Measurements from ENCODE around the gene ADA. TPM values are rescaled to one million over a fixed set of nuclear protein-coding genes. Genes with fewer than 3 reads are reported as not detected.
"Not testable (repeated sequence)": the region's sequence is repeated elsewhere in the genome, so short reads cannot be mapped to it uniquely, and the experiment has no call there.

Gene ADA
- total RNA-seq, 5 donors from 2014 or later (not counting 1 experiment from before 2014, with no cell fraction given): 21.9 to 42.1 (median 33.3) TPM

DNA sequence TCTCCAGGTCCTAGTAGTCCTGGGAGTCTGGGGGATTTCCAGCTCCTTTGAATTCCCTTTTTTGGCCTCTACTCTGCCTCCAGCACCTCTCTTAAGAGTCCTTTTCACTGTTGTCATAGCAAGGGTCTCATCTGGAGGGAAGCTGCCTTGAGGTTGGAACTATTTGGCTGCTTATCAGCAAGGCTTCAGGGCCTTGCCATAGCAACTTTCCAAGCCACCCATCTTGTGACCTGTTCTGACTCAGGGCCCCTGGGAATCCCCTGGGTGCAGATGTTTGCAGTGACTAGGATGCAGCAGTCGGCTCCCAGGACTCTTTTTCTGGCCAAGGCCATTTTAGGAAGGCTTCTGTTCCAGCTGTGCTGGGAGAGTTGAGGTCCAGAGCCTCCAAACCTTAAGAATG, 56.8 kb downstream of the ADA start:
- DNase-seq (no peak), ATAC-seq (replicated peaks in 1 of 4) (no peak)
- H3K27ac ChIP-seq (ENCODE audit: low read length): no peak overlapping the region
- no peaks in the 10 kb centered on the region for H3K36me3 ChIP-seq (ENCODE audit: control insufficient read depth in 2 of 2, extremely low read depth in 1 of 2, insufficient read depth in 1 of 2, low read length in 1 of 2)
- no peak overlapping the region for H3K4me3 Mint-ChIP-seq
- no peak overlapping the region for H3K4me3 ChIP-seq (ENCODE audit: control insufficient read depth in 1 of 2, extremely low read depth in 1 of 2, low read length in 1 of 2)
- peaks cover 0 to 4% of the 10 kb centered on the region in 2 experiments for H3K27me3 ChIP-seq (replicated peaks in 1 of 2; ENCODE audit: control insufficient read depth in 2 of 2, extremely low read depth in 1 of 2, insufficient read depth in 2 of 2, low read length in 1 of 2)
- H3K9me3 ChIP-seq: no peaks in the 10 kb centered on the region
- CTCF ChIA-PET: interaction anchor here in 1 of 2 donors (0.6 kb wide), 1 partner anchor 56 kb away, joined by 4 read pairs; no protein-coding TSS in a partner anchor
- peaks cover 4% of the 10 kb centered on the region for H3K36me3 Mint-ChIP-seq
- POLR2A ChIA-PET: interaction anchor here (0.6 kb wide), 2 partner anchors 32 to 90 kb away, joined by 3 to 4 read pairs; no protein-coding TSS in a partner anchor
- H3K9me3 Mint-ChIP-seq: no peaks in the 10 kb centered on the region
- peaks cover 14 to 17% (median 16%) of the 10 kb centered on the region in 3 donors for H3K4me1 Mint-ChIP-seq
- H3K27ac Mint-ChIP-seq: no peak overlapping the region
- H3K27me3 Mint-ChIP-seq: no peaks in the 10 kb centered on the region
- H3K4me1 ChIP-seq (ENCODE audit: control insufficient read depth in 1 of 2, extremely low read depth in 1 of 2, insufficient read depth in 2 of 2, low read length in 2 of 2): peaks cover 11% of the 10 kb centered on the region in 2 experiments
- WGBS (ENCODE audit: insufficient coverage): 50% methylated on average over 1 of the region's 1 CpG

GRCh38 chr20:44593751-44594150, 57.7 kb downstream of the ADA start:
- POLR2A ChIA-PET: interaction anchor here in 1 of 2 donors (0.5 kb wide), 1 partner anchor 213 kb away, joined by 8 read pairs; no protein-coding TSS in a partner anchor
- Mint-ChIP-seq H3K9me3 (no peaks in the 10 kb centered on the region), H3K27ac (no peak overlapping the region), H3K36me3 (peaks cover 4% of the 10 kb centered on the region), H3K4me3 (no peak overlapping the region), H3K27me3 (no peaks in the 10 kb centered on the region), H3K4me1 (peaks cover 10 to 11% (median 10%) of the 10 kb centered on the region in 3 donors)
- CTCF ChIA-PET: no interaction called here
- DNase-seq: no peak
- Histone ChIP-seq H3K27me3 (replicated peaks in 1 of 2; ENCODE audit: control insufficient read depth in 2 of 2, extremely low read depth in 1 of 2, insufficient read depth in 2 of 2, low read length in 1 of 2) (peaks cover 0 to 4% of the 10 kb centered on the region in 2 experiments), H3K36me3 (ENCODE audit: control insufficient read depth in 2 of 2, extremely low read depth in 1 of 2, insufficient read depth in 1 of 2, low read length in 1 of 2) (no peaks in the 10 kb centered on the region), H3K27ac (ENCODE audit: low read length) (no peak overlapping the region), H3K4me1 (ENCODE audit: control insufficient read depth in 1 of 2, extremely low read depth in 1 of 2, insufficient read depth in 2 of 2, low read length in 2 of 2) (peaks cover 6 to 9% of the 10 kb centered on the region in 2 experiments), H3K9me3 (no peaks in the 10 kb centered on the region), H3K4me3 (ENCODE audit: control insufficient read depth in 1 of 2, extremely low read depth in 1 of 2, low read length in 1 of 2) (no peak overlapping the region)
- no peak for ATAC-seq (replicated peaks in 1 of 4)
- 60% methylated on average over 1 of the region's 2 CpGs for WGBS (ENCODE audit: insufficient coverage)

DNA sequence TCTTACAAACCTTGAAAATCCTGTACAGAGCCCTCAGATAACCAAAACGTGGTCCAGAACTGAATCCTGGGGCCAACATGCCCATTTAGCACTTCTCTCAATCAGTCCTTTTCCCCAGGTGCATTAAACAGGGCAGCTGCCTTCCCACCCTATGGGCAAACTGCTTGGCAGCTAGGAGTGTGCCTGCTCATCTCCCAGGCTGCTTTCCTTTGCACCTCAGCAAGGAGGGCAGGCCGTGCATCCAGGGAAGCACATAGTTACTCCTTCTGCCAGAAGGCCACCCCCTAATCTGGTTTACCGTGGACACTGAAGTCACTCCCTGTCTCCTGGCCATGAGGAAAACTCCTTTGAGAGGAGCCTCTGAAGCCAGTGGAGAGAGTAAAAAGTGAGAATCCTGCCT, 59.1 kb downstream of the ADA start:
- Mint-ChIP-seq H3K4me1 (peaks cover 0 to 4% (median 0%) of the 10 kb centered on the region in 3 donors), H3K4me3 (no peak overlapping the region), H3K9me3 (no peaks in the 10 kb centered on the region), H3K36me3 (peaks cover 4% of the 10 kb centered on the region), H3K27me3 (no peaks in the 10 kb centered on the region), H3K27ac (no peak overlapping the region)
- no peaks in the 10 kb centered on the region for H3K9me3 ChIP-seq
- ChIA-PET POLR2A (interaction anchor here in 1 of 2 donors (0.7 kb wide), 2 partner anchors 403 to 962 kb away, joined by 5 to 6 read pairs; no protein-coding TSS in a partner anchor), CTCF (interaction anchor here in 1 of 2 donors (0.5 kb wide), 1 partner anchor 15 kb away, joined by 3 read pairs; no protein-coding TSS in a partner anchor)
- no peak overlapping the region for H3K27ac ChIP-seq (ENCODE audit: low read length)
- H3K4me3 ChIP-seq (ENCODE audit: control insufficient read depth in 1 of 2, extremely low read depth in 1 of 2, low read length in 1 of 2): no peak overlapping the region
- no peaks in the 10 kb centered on the region for H3K36me3 ChIP-seq (ENCODE audit: control insufficient read depth in 2 of 2, extremely low read depth in 1 of 2, insufficient read depth in 1 of 2, low read length in 1 of 2)
- 62% methylated on average over 3 of the region's 3 CpGs for WGBS (ENCODE audit: insufficient coverage)
- H3K27me3 ChIP-seq (replicated peaks in 1 of 2; ENCODE audit: control insufficient read depth in 2 of 2, extremely low read depth in 1 of 2, insufficient read depth in 2 of 2, low read length in 1 of 2): peaks cover 0 to 4% of the 10 kb centered on the region in 2 experiments
- no peaks in the 10 kb centered on the region for H3K4me1 ChIP-seq (ENCODE audit: control insufficient read depth in 1 of 2, extremely low read depth in 1 of 2, insufficient read depth in 2 of 2, low read length in 2 of 2)
- no peak for ATAC-seq (replicated peaks in 1 of 4)
- DNase-seq: no peak

DNA sequence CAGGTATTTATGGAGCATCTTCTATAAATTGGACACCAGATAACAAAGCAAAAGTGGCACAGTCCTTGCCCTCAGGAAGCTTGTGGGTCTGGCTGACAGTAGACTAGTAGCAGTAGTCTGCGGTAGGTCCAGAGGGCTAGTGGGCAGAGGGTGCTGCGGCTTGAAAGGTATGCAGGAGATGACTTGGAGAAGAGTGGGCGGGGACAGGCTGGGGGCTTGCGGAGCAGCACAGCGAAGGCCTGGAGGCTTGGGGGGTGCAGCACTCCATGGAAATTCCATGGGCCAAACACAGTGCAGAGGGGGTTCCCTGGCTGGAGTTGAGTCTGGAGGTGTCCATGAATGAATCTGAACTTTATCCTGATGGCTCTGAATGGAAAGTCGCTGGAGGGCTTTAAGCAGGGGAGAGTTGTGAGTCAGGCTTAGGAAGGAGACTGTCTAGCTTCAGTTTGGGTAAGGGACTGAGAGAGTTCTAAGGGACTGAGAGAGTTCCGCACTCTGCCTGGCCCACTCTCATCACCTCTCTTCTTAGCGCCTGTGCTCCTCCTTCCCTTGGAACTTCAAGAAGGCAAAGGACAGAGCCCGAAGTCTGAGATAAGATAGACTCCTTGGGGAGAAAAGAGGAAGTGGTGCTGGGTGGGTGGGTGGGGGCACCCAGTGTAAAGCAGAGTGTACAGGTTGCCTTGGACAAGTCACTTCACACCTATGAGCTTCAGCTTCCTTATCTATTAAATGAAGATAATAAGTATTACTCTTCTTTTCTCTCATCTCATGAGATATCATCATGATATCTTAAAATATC, 60.3 kb downstream of the ADA start:
- Mint-ChIP-seq H3K36me3 (peaks cover 4% of the 10 kb centered on the region), H3K4me3 (no peak overlapping the region), H3K27me3 (no peaks in the 10 kb centered on the region), H3K27ac (no peak overlapping the region), H3K9me3 (no peaks in the 10 kb centered on the region), H3K4me1 (peaks cover 0 to 4% (median 0%) of the 10 kb centered on the region in 3 donors)
- POLR2A ChIA-PET: interaction anchor here in 1 of 2 donors (0.6 kb wide), 1 partner anchor 677 kb away, joined by 4 read pairs; no protein-coding TSS in a partner anchor
- no peak overlapping the region for H3K4me3 ChIP-seq (ENCODE audit: control insufficient read depth in 1 of 2, extremely low read depth in 1 of 2, low read length in 1 of 2)
- no peaks in the 10 kb centered on the region for H3K36me3 ChIP-seq (ENCODE audit: control insufficient read depth in 2 of 2, extremely low read depth in 1 of 2, insufficient read depth in 1 of 2, low read length in 1 of 2)
- CTCF ChIA-PET: no interaction called here
- no peaks in the 10 kb centered on the region for H3K9me3 ChIP-seq
- no peak overlapping the region for H3K27ac ChIP-seq (ENCODE audit: low read length)
- DNase-seq (no peak), ATAC-seq (replicated peaks in 1 of 4) (no peak)
- WGBS (ENCODE audit: insufficient coverage): 90% methylated on average over 6 of the region's 9 CpGs
- no peaks in the 10 kb centered on the region for H3K4me1 ChIP-seq (ENCODE audit: control insufficient read depth in 1 of 2, extremely low read depth in 1 of 2, insufficient read depth in 2 of 2, low read length in 2 of 2)
- H3K27me3 ChIP-seq (replicated peaks in 1 of 2; ENCODE audit: control insufficient read depth in 2 of 2, extremely low read depth in 1 of 2, insufficient read depth in 2 of 2, low read length in 1 of 2): peaks cover 0 to 4% of the 10 kb centered on the region in 2 experiments

DNA sequence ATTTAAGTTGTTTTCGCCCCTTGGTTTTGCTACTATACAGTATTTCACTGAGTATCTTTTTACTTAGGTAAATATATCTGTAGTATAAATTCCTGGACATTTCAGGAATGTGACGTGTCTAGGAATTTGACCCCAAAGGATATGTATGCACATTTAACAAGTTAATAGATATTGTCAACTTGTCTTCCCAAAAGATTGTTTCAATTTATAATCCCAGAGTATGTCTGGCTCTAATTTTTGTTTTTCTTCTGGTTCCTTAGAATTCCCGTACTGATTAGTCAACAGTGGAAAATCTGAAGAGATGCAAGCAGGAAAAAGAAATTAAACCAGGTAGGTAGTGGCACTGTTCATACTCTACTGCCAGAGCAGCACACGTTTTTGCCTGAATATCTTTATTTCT, 62.0 kb downstream of the ADA start:
- no peaks in the 10 kb centered on the region for H3K27me3 Mint-ChIP-seq
- H3K9me3 Mint-ChIP-seq: no peaks in the 10 kb centered on the region
- Histone ChIP-seq H3K27me3 (replicated peaks in 1 of 2; ENCODE audit: control insufficient read depth in 2 of 2, extremely low read depth in 1 of 2, insufficient read depth in 2 of 2, low read length in 1 of 2) (peaks cover 0 to 4% of the 10 kb centered on the region in 2 experiments), H3K36me3 (ENCODE audit: control insufficient read depth in 2 of 2, extremely low read depth in 1 of 2, insufficient read depth in 1 of 2, low read length in 1 of 2) (no peaks in the 10 kb centered on the region), H3K27ac (ENCODE audit: low read length) (no peak overlapping the region), H3K4me3 (ENCODE audit: control insufficient read depth in 1 of 2, extremely low read depth in 1 of 2, low read length in 1 of 2) (no peak overlapping the region), H3K9me3 (no peaks in the 10 kb centered on the region), H3K4me1 (ENCODE audit: control insufficient read depth in 1 of 2, extremely low read depth in 1 of 2, insufficient read depth in 2 of 2, low read length in 2 of 2) (no peaks in the 10 kb centered on the region)
- ChIA-PET POLR2A (no interaction called here), CTCF (interaction anchor here in 1 of 2 donors (0.6 kb wide), 1 partner anchor 26 kb away, joined by 3 read pairs; no protein-coding TSS in a partner anchor)
- no peak for DNase-seq
- H3K36me3 Mint-ChIP-seq: peaks cover 4% of the 10 kb centered on the region
- ATAC-seq (replicated peaks in 1 of 4): no peak
- H3K4me3 Mint-ChIP-seq: no peak overlapping the region
- WGBS (ENCODE audit: insufficient coverage): no CpG with 5 or more reads among the region's 4 CpGs
- H3K4me1 Mint-ChIP-seq: peaks cover 0 to 6% (median 0%) of the 10 kb centered on the region in 3 donors
- no peak overlapping the region for H3K27ac Mint-ChIP-seq

GRCh38 chr20:44588321-44588720, 63.2 kb downstream of the ADA start:
- H3K4me1 Mint-ChIP-seq; H3K4me1 ChIP-seq (ENCODE audit: control insufficient read depth in 1 of 2, extremely low read depth in 1 of 2, insufficient read depth in 2 of 2, low read length in 2 of 2); H3K9me3 ChIP-seq; H3K4me3 ChIP-seq (ENCODE audit: control insufficient read depth in 1 of 2, extremely low read depth in 1 of 2, low read length in 1 of 2); H3K27me3 ChIP-seq (replicated peaks in 1 of 2; ENCODE audit: control insufficient read depth in 2 of 2, extremely low read depth in 1 of 2, insufficient read depth in 2 of 2, low read length in 1 of 2); ATAC-seq (replicated peaks in 1 of 4); CTCF ChIA-PET; H3K27ac ChIP-seq (ENCODE audit: low read length); H3K36me3 ChIP-seq (ENCODE audit: control insufficient read depth in 2 of 2, extremely low read depth in 1 of 2, insufficient read depth in 1 of 2, low read length in 1 of 2); H3K27ac Mint-ChIP-seq; DNase-seq; H3K9me3 Mint-ChIP-seq; H3K4me3 Mint-ChIP-seq; H3K36me3 Mint-ChIP-seq; H3K27me3 Mint-ChIP-seq: not testable (repeated sequence)
- POLR2A ChIA-PET: interaction anchor here in 1 of 2 donors (0.5 kb wide), 1 partner anchor 146 kb away, joined by 3 read pairs; no protein-coding TSS in a partner anchor
- 100% methylated on average over 4 of the region's 9 CpGs for WGBS (ENCODE audit: insufficient coverage)

Data from T-cell (primary cell).